ENCODE results near the gene AMZ1.

DNA sequence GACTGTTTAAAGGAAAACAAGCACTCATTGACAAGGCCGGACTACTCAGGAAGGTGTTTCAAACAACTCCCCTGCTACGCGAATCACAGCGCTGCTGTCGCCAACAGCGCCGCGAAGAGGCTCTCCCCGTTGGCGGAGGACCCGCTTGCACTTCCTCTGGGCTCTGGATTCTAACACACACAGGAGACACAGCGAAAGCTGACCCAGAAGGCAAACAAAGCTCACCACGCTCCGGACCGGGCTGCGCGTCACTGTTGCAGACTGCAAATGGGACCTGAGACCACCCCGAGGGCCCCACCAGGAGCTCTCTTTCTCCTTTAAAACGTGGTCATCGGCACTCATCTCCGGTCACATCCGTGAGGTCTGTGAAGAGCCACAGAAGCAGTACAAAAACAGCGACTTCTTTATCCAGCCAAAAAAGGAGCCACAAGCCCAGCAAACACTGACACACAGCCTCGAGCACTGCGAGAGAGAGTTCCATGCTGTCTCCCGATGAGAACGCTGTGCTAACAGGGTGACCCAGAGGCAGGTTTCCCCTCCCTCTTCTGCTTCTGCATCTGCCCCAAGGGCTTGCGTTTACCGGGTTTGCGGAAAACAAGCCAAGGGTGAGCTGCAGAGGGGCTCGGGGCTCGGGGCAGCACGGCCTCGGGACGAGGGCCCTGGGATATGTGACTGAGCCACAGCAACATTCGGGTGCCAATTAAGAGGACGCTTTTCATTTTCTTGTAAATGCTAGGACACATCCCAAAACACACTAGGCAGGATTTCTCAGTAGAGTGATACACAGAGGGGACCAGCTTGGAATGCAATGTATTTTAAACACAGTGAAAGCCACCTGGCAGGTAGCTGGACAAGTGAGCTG lies 41.3 kb downstream of the AMZ1 start:
- TF ChIP-seq RBBP5 (conservative IDR thresholded peaks at IDR 0.05) (no peak), STAT1 (conservative IDR thresholded peaks at IDR 0.05) (no peak), CTCF (IDR thresholded peaks at IDR 0.05 in 2 of 3, conservative IDR thresholded peaks at IDR 0.05 in 1 of 3; ENCODE audit: control insufficient read depth in 2 of 3, extremely low read depth in 1 of 3, insufficient read depth in 1 of 3, low read depth in 3 of 3, low read length in 3 of 3) (no peak), JUND (IDR thresholded peaks at IDR 0.05; ENCODE audit: low read depth, low read length) (no peak), FOXM1 (IDR thresholded peaks at IDR 0.05; ENCODE audit: low read depth, low read length) (no peak), ZZZ3 (IDR thresholded peaks at IDR 0.05; ENCODE audit: control insufficient read depth, insufficient read length, low read depth) (no peak), CHD4 (IDR thresholded peaks at IDR 0.05) (no peak), PRDM15 (CRISPR knock-in tag; IDR thresholded peaks at IDR 0.05) (no peak)
- TF ChIP-seq, protein P1, sequence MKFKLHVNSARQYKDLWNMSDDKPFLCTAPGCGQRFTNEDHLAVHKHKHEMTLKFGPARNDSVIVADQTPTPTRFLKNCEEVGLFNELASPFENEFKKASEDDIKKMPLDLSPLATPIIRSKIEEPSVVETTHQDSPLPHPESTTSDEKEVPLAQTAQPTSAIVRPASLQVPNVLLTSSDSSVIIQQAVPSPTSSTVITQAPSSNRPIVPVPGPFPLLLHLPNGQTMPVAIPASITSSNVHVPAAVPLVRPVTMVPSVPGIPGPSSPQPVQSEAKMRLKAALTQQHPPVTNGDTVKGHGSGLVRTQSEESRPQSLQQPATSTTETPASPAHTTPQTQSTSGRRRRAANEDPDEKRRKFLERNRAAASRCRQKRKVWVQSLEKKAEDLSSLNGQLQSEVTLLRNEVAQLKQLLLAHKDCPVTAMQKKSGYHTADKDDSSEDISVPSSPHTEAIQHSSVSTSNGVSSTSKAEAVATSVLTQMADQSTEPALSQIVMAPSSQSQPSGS (IDR thresholded peaks at IDR 0.05; ENCODE audit: low read length): no peak
- TF ChIP-seq, protein P2, sequence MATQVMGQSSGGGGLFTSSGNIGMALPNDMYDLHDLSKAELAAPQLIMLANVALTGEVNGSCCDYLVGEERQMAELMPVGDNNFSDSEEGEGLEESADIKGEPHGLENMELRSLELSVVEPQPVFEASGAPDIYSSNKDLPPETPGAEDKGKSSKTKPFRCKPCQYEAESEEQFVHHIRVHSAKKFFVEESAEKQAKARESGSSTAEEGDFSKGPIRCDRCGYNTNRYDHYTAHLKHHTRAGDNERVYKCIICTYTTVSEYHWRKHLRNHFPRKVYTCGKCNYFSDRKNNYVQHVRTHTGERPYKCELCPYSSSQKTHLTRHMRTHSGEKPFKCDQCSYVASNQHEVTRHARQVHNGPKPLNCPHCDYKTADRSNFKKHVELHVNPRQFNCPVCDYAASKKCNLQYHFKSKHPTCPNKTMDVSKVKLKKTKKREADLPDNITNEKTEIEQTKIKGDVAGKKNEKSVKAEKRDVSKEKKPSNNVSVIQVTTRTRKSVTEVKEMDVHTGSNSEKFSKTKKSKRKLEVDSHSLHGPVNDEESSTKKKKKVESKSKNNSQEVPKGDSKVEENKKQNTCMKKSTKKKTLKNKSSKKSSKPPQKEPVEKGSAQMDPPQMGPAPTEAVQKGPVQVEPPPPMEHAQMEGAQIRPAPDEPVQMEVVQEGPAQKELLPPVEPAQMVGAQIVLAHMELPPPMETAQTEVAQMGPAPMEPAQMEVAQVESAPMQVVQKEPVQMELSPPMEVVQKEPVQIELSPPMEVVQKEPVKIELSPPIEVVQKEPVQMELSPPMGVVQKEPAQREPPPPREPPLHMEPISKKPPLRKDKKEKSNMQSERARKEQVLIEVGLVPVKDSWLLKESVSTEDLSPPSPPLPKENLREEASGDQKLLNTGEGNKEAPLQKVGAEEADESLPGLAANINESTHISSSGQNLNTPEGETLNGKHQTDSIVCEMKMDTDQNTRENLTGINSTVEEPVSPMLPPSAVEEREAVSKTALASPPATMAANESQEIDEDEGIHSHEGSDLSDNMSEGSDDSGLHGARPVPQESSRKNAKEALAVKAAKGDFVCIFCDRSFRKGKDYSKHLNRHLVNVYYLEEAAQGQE (IDR thresholded peaks at IDR 0.05; ENCODE audit: low read depth, low read length): no peak
- TF ChIP-seq, protein P3, sequence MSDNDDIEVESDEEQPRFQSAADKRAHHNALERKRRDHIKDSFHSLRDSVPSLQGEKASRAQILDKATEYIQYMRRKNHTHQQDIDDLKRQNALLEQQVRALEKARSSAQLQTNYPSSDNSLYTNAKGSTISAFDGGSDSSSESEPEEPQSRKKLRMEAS (IDR thresholded peaks at IDR 0.05; ENCODE audit: low read depth, low read length): no peak

Data from GM12878 (cell line).